Measurements from ENCODE around the gene RHOT2. TPM values are rescaled to one million over a fixed set of nuclear protein-coding genes. Genes with fewer than 3 reads are reported as not detected.

The RHOT2 gene
- total RNA-seq, 1 experiment from 2014 or later, result 210 TPM

DNA sequence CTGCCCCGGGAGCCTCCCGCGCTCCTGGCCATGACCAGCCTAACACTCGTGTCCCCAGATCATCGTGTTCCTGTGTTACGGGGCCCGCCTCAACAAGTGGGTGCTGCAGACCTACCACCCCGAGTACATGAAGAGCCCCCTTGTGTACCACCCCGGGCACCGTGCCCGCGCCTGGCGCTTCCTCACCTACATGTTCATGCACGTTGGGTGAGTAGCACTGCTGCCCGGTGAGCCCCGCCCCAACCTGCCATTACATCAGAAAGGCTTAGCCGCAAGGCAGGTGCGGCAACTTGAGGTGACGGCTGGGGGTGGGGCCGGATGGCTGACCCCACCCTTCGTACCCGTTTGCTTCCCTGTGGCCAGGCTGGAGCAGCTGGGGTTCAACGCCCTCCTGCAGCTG lies 9.0 kb downstream of the RHOT2 start:
- H3K9me3 Mint-ChIP-seq, result no peaks in the 10 kb centered on the region
- Histone ChIP-seq H3K9me3 (ENCODE audit: control insufficient read depth, low read depth, low read length) (no peaks in the 10 kb centered on the region), H4K91ac (ENCODE audit: insufficient read length, low read depth, low read length) (no peak overlapping the region), H3K27me3 (ENCODE audit: insufficient read depth, low read length) (no peaks in the 10 kb centered on the region), H2BK12ac (ENCODE audit: insufficient read length, low read depth, low read length) (no peak overlapping the region), H3K56ac (ENCODE audit: insufficient read length, low read depth, low read length) (no peak overlapping the region), H2BK15ac (ENCODE audit: low read depth, low read length) (no peak overlapping the region), H3K4me2 (ENCODE audit: insufficient read depth, insufficient read length, low read length) (no peak overlapping the region), H3K27ac (ENCODE audit: insufficient read length, low read depth, low read length) (no peak overlapping the region), H4K20me1 (ENCODE audit: control insufficient read depth, insufficient read depth, insufficient read length) (no peaks in the 10 kb centered on the region), H2BK5ac (ENCODE audit: insufficient read length, low read length) (no peak overlapping the region), H3T11ph (ENCODE audit: low read length) (no peak overlapping the region), H3K18ac (ENCODE audit: insufficient read length, low read depth, low read length) (no peak overlapping the region), H4K5ac (ENCODE audit: insufficient read length, low read depth, low read length) (no peak overlapping the region), H3K14ac (ENCODE audit: insufficient read depth, low read length) (no peak overlapping the region), H2BK20ac (ENCODE audit: low read depth, low read length, poor library complexity, severe bottlenecking) (no peak overlapping the region), H3K4me1 (ENCODE audit: insufficient read depth, low read length) (no peaks in the 10 kb centered on the region), H2AK5ac (ENCODE audit: insufficient read length, low read length) (no peak overlapping the region), H3K9ac (ENCODE audit: extremely low read depth, insufficient read length, low read length) (no peak overlapping the region), H2AFZ (ENCODE audit: low read length) (no peak overlapping the region), H3K4ac (ENCODE audit: low read depth, low read length) (no peak overlapping the region), H2BK120ac (ENCODE audit: low read depth, low read length, poor library complexity, severe bottlenecking) (no peak overlapping the region), H3K79me1 (ENCODE audit: insufficient read depth, low read depth, low read length, poor library complexity, severe bottlenecking) (no peaks in the 10 kb centered on the region), H4K8ac (replicated peaks; ENCODE audit: insufficient read length, low read depth, low read length) (no peak overlapping the region), H3K79me2 (ENCODE audit: insufficient read depth, low read length) (peaks cover 2% of the 10 kb centered on the region; the same call in 1 of the 2 replicates), H3K23ac (ENCODE audit: insufficient read length, low read depth, low read length) (no peak overlapping the region), H3K23me2 (ENCODE audit: insufficient read length, low read depth, low read length, poor library complexity, severe bottlenecking) (peaks cover 15% of the 10 kb centered on the region)
- no peak for TF ChIP-seq CTCF (conservative IDR thresholded peaks at IDR 0.05)
- no peak overlapping the region; a peak in 1 of 5 replicates for H3K4me3 Mint-ChIP-seq
- peaks cover 13 to 20% (median 16%) of the 10 kb centered on the region in 3 experiments; a peak in 6 of 7 replicates for H3K36me3 Mint-ChIP-seq (ENCODE audit: insufficient read depth in 1 of 3, low read depth in 3 of 3)
- no peak overlapping the region for H3K27ac Mint-ChIP-seq
- H3K27me3 Mint-ChIP-seq (ENCODE audit: low read depth), result peaks cover 3% of the 10 kb centered on the region; the same call in 1 of the 2 replicates
- no CpG with 5 or more reads among the region's 23 CpGs for WGBS (ENCODE audit: extremely low coverage, insufficient read length, low lambda C conversion rate)
- H3K4me1 Mint-ChIP-seq, result peaks cover 16 to 32% of the 10 kb centered on the region in 2 experiments
- no peak for DNase-seq

Data from H9 (cell line).